Chondrocyte (in vitro differentiated cells): Measurements from ENCODE around the gene C17orf67. TPM values are rescaled to one million over a fixed set of nuclear protein-coding genes. Genes with fewer than 3 reads are reported as not detected.

Experiments used
- DNase-seq: peaks from one replicate; pipeline ENCODE4 v3.0.0; 2021; ENCODE audit warnings: mixed read lengths, low spot score
- H3K27ac Mint-ChIP-seq: one replicate; pipeline ENCODE4 v1.8.0; 2021; ENCODE audit warnings: mild to moderate bottlenecking, moderate library complexity, mixed read lengths; ENCODE audit not compliant: unreplicated experiment
- H3K27me3 Mint-ChIP-seq: 2 replicates; pipeline ENCODE4 v1.8.0; 2021; ENCODE audit warnings: low read depth, mixed read lengths
- H3K36me3 Mint-ChIP-seq: 2 replicates; pipeline ENCODE4 v1.8.0; 2021; ENCODE audit warnings: low read depth, mixed read lengths
- H3K4me1 Mint-ChIP-seq: 2 replicates; pipeline ENCODE4 v1.8.0; 2021; ENCODE audit warnings: low read depth, mild to moderate bottlenecking, mixed read lengths
- H3K4me3 Mint-ChIP-seq: one replicate; pipeline ENCODE4 v1.8.0; 2021; ENCODE audit warnings: mild to moderate bottlenecking, moderate library complexity, mixed read lengths; ENCODE audit not compliant: unreplicated experiment
- H3K9me3 Mint-ChIP-seq: 2 replicates; pipeline ENCODE4 v1.8.0; 2021; ENCODE audit warnings: low read depth, mixed read lengths
- CTCF ChIP-seq: fragments of 200-600 bp; sonication (generic); IDR thresholded peaks from 2 replicates; pipeline ENCODE4 v1.5.0; 2021; ENCODE audit warnings: antibody characterized with exemption, mild to moderate bottlenecking, moderate library complexity
- total RNA-seq: library from RNA; stranded (reverse); gene quantifications from 3 replicates; pipeline ENCODE4 v1.2.1, GENCODE V29; 2021

C17orf67 gene
- total RNA-seq, 1 donor from 2014 or later = 1.5 TPM

- Mint-ChIP-seq H3K4me1 (peaks cover 3% of the 10 kb centered on the region), H3K36me3 (no peaks in the 10 kb centered on the region), H3K9me3 (no peaks in the 10 kb centered on the region), H3K27ac (no peak overlapping the region), H3K4me3 (no peak overlapping the region), H3K27me3 (no peaks in the 10 kb centered on the region)
- no peak for DNase-seq
- no peak for TF ChIP-seq CTCF
Observed at GRCh38 chr17:56876766-56877179, 43.1 kb upstream of the C17orf67 start.

GRCh38 chr17:56870081-56870651, 36.4 kb upstream of the C17orf67 start:
- no peak for DNase-seq

GRCh38 chr17:56868716-56869115, 35.0 kb upstream of the C17orf67 start:
- Mint-ChIP-seq H3K4me1 (no peaks in the 10 kb centered on the region), H3K36me3 (no peaks in the 10 kb centered on the region), H3K4me3 (no peak overlapping the region), H3K9me3 (no peaks in the 10 kb centered on the region), H3K27me3 (no peaks in the 10 kb centered on the region), H3K27ac (no peak overlapping the region)
- no peak for DNase-seq
- no peak for TF ChIP-seq CTCF

More at GRCh38 chr17:56870081-56870651, 36.4 kb upstream of the C17orf67 start:
- no peaks in the 10 kb centered on the region for H3K27me3 Mint-ChIP-seq
- no peaks in the 10 kb centered on the region for H3K4me1 Mint-ChIP-seq
- no peak for TF ChIP-seq CTCF
- no peaks in the 10 kb centered on the region for H3K9me3 Mint-ChIP-seq
- no peak overlapping the region for H3K27ac Mint-ChIP-seq
- H3K4me3 Mint-ChIP-seq = no peak overlapping the region
- H3K36me3 Mint-ChIP-seq = no peaks in the 10 kb centered on the region

- DNase-seq = no peak
- Mint-ChIP-seq H3K36me3 (peaks cover 1% of the 10 kb centered on the region), H3K27me3 (no peaks in the 10 kb centered on the region), H3K4me3 (no peak overlapping the region), H3K27ac (no peak overlapping the region), H3K4me1 (no peaks in the 10 kb centered on the region), H3K9me3 (no peaks in the 10 kb centered on the region)
- TF ChIP-seq CTCF = no peak
Observed at GRCh38 chr17:56867948-56868376, 34.2 kb upstream of the C17orf67 start.

GRCh38 chr17:56866496-56866895, 32.8 kb upstream of the C17orf67 start:
- Mint-ChIP-seq H3K4me1 (no peaks in the 10 kb centered on the region), H3K4me3 (no peak overlapping the region), H3K36me3 (peaks cover 4% of the 10 kb centered on the region), H3K27ac (no peak overlapping the region), H3K9me3 (no peaks in the 10 kb centered on the region), H3K27me3 (no peaks in the 10 kb centered on the region)
- DNase-seq = no peak
- TF ChIP-seq CTCF = no peak
